Measurements from ENCODE around the gene GSTM1.

GRCh38 chr1:109641861-109642260 is 45.8 kb upstream of the GSTM1 start:
- no peak for TF ChIP-seq POLR2A (IDR thresholded peaks at IDR 0.05; ENCODE audit: low read depth, low read length)
- TF ChIP-seq TAF1 (IDR thresholded peaks at IDR 0.05; ENCODE audit: low read depth, low read length), result no peak
- TF ChIP-seq PAX5 (IDR thresholded peaks at IDR 0.05; ENCODE audit: insufficient read depth, low read length, severe bottlenecking), result no peak
